OCI-M2 (cell line): ENCODE results near the gene RESF1.
A peak's percentile ranks its signal among the peaks of the same experiment; 100 is the strongest.

Experiments
- DNase-seq: peaks from one replicate; lab custom pipeline; 2025; ENCODE audit not compliant: unreplicated experiment; lab: John Stamatoyannopoulos, UW

RESF1 gene

GRCh38 chr12:31959701-31960391 lies 631 bp downstream of the RESF1 start:
- no peak for DNase-seq

- no peak for DNase-seq
Observed at GRCh38 chr12:31961137-31961536, 1.9 kb downstream of the RESF1 start.

GRCh38 chr12:31962076-31962475 lies 2.9 kb downstream of the RESF1 start:
- DNase-seq, result no peak

- DNase-seq, result no peak
Observed at GRCh38 chr12:31964280-31964679, 5.1 kb downstream of the RESF1 start.

GRCh38 chr12:31965090-31965489 lies 5.9 kb downstream of the RESF1 start:
- DNase-seq, result no peak

GRCh38 chr12:31966558-31967205 lies 7.5 kb downstream of the RESF1 start:
- no peak for DNase-seq

GRCh38 chr12:31967539-31967938 lies 8.3 kb downstream of the RESF1 start:
- no peak for DNase-seq

GRCh38 chr12:31970199-31970598 lies 11.0 kb downstream of the RESF1 start:
- no peak for DNase-seq

- DNase-seq, result no peak
Observed at GRCh38 chr12:31973818-31974217, 14.6 kb downstream of the RESF1 start.

GRCh38 chr12:31974673-31975072 lies 15.5 kb downstream of the RESF1 start:
- no peak for DNase-seq

- no peak for DNase-seq
Observed at GRCh38 chr12:31984806-31985591, 25.8 kb downstream of the RESF1 start.

- DNase-seq, result no peak
Observed at GRCh38 chr12:31985832-31986231, 26.6 kb downstream of the RESF1 start.

GRCh38 chr12:31989571-31990362 lies 30.6 kb downstream of the RESF1 start:
- no peak for DNase-seq

GRCh38 chr12:31991146-31991545 lies 31.9 kb downstream of the RESF1 start:
- no peak for DNase-seq

- no peak for DNase-seq
Observed at GRCh38 chr12:31991815-31992214, 32.6 kb downstream of the RESF1 start.

- no peak for DNase-seq
Observed at GRCh38 chr12:31999692-32000091, 40.5 kb downstream of the RESF1 start.

GRCh38 chr12:32000373-32001005 lies 41.3 kb downstream of the RESF1 start:
- DNase-seq, result no peak

GRCh38 chr12:32002848-32003493 lies 43.8 kb downstream of the RESF1 start:
- DNase-seq, result no peak

- no peak for DNase-seq
Observed at GRCh38 chr12:32003654-32004053, 44.4 kb downstream of the RESF1 start.

- peak; percentile 20 for DNase-seq
Observed at GRCh38 chr12:32005496-32006125, 46.4 kb downstream of the RESF1 start.
